Measurements from ENCODE around the gene SP3.

DNA sequence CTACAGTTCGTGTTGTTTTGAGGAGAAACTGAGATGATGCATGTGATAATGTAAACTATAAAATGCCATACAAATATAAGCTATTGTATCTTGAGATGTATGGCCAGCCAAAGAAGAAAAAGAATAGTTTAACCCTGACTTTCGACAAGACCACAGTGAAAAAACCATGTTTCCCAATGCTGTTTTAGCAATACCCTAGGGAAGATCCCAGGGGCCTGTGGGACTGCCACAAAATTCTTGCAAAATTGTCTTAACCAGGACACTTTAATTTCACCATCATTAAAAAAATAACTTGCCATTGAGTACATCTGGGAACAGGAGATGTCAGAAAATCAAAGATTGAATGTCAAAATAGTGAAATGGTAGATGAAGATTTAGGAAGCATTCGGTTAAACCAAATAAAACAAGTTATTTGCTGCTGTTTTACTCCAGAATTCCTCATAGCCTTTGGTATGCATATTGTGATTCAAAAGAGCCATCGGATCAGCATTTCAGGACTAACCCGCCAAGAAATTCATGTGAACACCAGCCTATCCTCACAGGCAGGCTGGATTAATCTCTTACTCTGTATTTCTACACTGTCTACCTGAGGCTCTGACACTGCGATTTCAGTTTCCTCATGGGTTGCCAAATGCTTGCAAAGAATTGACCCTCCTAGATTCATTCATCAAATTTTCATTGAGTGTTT is 49.0 kb upstream of the SP3 start:
- TF ChIP-seq EZH2 (IDR thresholded peaks at IDR 0.05; ENCODE audit: borderline replicate concordance, low read length), result no peak
- TF ChIP-seq, protein P1, sequence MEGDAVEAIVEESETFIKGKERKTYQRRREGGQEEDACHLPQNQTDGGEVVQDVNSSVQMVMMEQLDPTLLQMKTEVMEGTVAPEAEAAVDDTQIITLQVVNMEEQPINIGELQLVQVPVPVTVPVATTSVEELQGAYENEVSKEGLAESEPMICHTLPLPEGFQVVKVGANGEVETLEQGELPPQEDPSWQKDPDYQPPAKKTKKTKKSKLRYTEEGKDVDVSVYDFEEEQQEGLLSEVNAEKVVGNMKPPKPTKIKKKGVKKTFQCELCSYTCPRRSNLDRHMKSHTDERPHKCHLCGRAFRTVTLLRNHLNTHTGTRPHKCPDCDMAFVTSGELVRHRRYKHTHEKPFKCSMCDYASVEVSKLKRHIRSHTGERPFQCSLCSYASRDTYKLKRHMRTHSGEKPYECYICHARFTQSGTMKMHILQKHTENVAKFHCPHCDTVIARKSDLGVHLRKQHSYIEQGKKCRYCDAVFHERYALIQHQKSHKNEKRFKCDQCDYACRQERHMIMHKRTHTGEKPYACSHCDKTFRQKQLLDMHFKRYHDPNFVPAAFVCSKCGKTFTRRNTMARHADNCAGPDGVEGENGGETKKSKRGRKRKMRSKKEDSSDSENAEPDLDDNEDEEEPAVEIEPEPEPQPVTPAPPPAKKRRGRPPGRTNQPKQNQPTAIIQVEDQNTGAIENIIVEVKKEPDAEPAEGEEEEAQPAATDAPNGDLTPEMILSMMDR (conservative IDR thresholded peaks at IDR 0.05 in 1 of 2, IDR thresholded peaks at IDR 0.05 in 1 of 2; ENCODE audit: extremely low read depth in 1 of 2, insufficient read depth in 1 of 2, low read depth in 1 of 2, low read length in 2 of 2), result no peak

Data from mammary epithelial cell (primary cell).